Suprapubic skin (tissue), 4 donors: ENCODE measurements around the gene TTYH2. TPM values are rescaled to one million over a fixed set of nuclear protein-coding genes. Genes with fewer than 3 reads are reported as not detected.
"Not testable (repeated sequence)": the region's sequence is repeated elsewhere in the genome, so short reads cannot be mapped to it uniquely, and the experiment has no call there.

ENCODE experiments used
- DNase-seq, 2 donors: peaks; one replicate each; pipeline ENCODE4 v3.0.0-alpha.2; 2019; ENCODE audit warnings: low spot score in 2 of 2
- H3K27ac ChIP-seq: fragments of 200-600 bp; sonication (generic); one replicate; pipeline ENCODE4 v1.5.1; 2019
- H3K27me3 ChIP-seq: fragments of 200-600 bp; sonication (generic); one replicate; pipeline ENCODE4 v1.5.1; 2019
- H3K36me3 ChIP-seq: fragments of 200-600 bp; sonication (generic); one replicate; pipeline ENCODE4 v1.5.1; 2019
- H3K4me1 ChIP-seq: fragments of 200-600 bp; sonication (generic); one replicate; pipeline ENCODE4 v1.5.1; 2019
- H3K4me3 ChIP-seq: fragments of 200-600 bp; sonication (generic); one replicate; pipeline ENCODE4 v1.5.1; 2019; ENCODE audit warnings: mild to moderate bottlenecking
- H3K9me3 ChIP-seq: fragments of 200-600 bp; sonication (generic); one replicate; pipeline ENCODE4 v1.5.1; 2019
- CTCF ChIP-seq, 2 donors: fragments of 200-600 bp in 1 of 2; fragments of 450-650 bp in 1 of 2; sonication (generic) in 1 of 2; IDR thresholded peaks; one replicate each; pipeline ENCODE4 v1.5.1; 2016 to 2019; ENCODE audit warnings: antibody characterized with exemption in 2 of 2, mild to moderate bottlenecking in 1 of 2, moderate library complexity in 1 of 2
- EP300 ChIP-seq: sonication (generic); formaldehyde crosslinking; IDR thresholded peaks from one replicate; pipeline ENCODE4 v1.6.1; 2017; ENCODE audit warnings: antibody characterized with exemption
- POLR2A ChIP-seq, 2 donors: fragments of 450-650 bp; IDR thresholded peaks; one replicate each; pipeline ENCODE4 v1.6.1; 2017; ENCODE audit warnings: antibody characterized with exemption in 2 of 2, mild to moderate bottlenecking in 2 of 2, moderate library complexity in 2 of 2
- POLR2AphosphoS5 ChIP-seq, 3 donors: sonication (generic); formaldehyde crosslinking; IDR thresholded peaks; one replicate each; pipeline ENCODE4 v1.6.1; 2017; ENCODE audit warnings: antibody characterized with exemption in 3 of 3
- WGBS: methylation state at CpG from one replicate; pipeline ENCODE4 v1.1.5; 2018; 5-methylcytosine and 5-hydroxymethylcytosine counted together
- total RNA-seq, 4 donors: library from RNA; depleted of rRNA; stranded (reverse); fragments of >200 nt; gene quantifications; one replicate each; pipeline ENCODE4 v1.1.0, GENCODE V29; 2016

The TTYH2 gene
- total RNA-seq, 4 donors from 2014 or later = 5.7 to 12.0 (median 8.2) TPM

- 68% methylated on average over 19 of the region's 21 CpGs for WGBS
- Histone ChIP-seq H3K27me3 (no peaks in the 10 kb centered on the region), H3K4me3 (no peak overlapping the region), H3K27ac (no peak overlapping the region), H3K36me3 (peaks cover 4% of the 10 kb centered on the region), H3K4me1 (no peaks in the 10 kb centered on the region), H3K9me3 (no peaks in the 10 kb centered on the region)
- no peak for DNase-seq
- no peak for TF ChIP-seq CTCF (IDR thresholded peaks at IDR 0.05)
These were observed 46.5 kb downstream of the TTYH2 start for GRCh38 chr17:74259667-74260524.

DNA sequence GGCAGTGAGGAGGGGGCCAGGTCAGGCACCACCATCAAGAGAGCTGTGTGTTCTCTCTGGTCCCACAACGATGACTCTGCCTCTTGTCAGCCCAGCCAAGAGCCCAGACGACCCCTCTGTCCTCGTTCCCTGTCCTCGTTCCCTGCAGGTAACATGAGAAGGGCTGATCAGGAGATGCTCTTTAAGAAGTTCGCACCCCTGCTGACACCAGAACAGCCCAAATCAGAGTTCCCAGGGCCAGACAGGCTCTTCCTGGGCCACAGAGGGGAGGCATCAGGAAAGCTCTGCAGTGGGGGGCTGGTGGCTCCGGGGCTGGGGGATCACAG, 47.1 kb downstream of the TTYH2 start:
- H3K9me3 ChIP-seq = no peaks in the 10 kb centered on the region
- H3K27ac ChIP-seq = no peak overlapping the region
- H3K4me1 ChIP-seq = no peaks in the 10 kb centered on the region
- DNase-seq = no peak
- H3K4me3 ChIP-seq = no peak overlapping the region
- 80% methylated on average over 1 of the region's 6 CpGs for WGBS
- no peaks in the 10 kb centered on the region for H3K27me3 ChIP-seq
- H3K36me3 ChIP-seq = peaks cover 4% of the 10 kb centered on the region
- TF ChIP-seq POLR2A (IDR thresholded peaks at IDR 0.05) (no peak), POLR2AphosphoS5 (IDR thresholded peaks at IDR 0.05) (no peak)

- DNase-seq = no peak
These were observed 49.2 kb downstream of the TTYH2 start for GRCh38 chr17:74262601-74263000.

GRCh38 chr17:74267054-74267453, 53.7 kb downstream of the TTYH2 start:
- WGBS = 93% methylated on average over 4 of the region's 4 CpGs
- H3K27ac ChIP-seq = not testable (repeated sequence)

More at GRCh38 chr17:74262601-74263000, 49.2 kb downstream of the TTYH2 start:
- TF ChIP-seq POLR2AphosphoS5 (IDR thresholded peaks at IDR 0.05) (no peak), CTCF (IDR thresholded peaks at IDR 0.05) (no peak), EP300 (no peak), POLR2A (IDR thresholded peaks at IDR 0.05) (no peak)
- WGBS = 86% methylated on average over 5 of the region's 7 CpGs
- H3K9me3 ChIP-seq = no peaks in the 10 kb centered on the region
- H3K4me3 ChIP-seq = no peak overlapping the region
- H3K36me3 ChIP-seq = peaks cover 4% of the 10 kb centered on the region
- H3K27ac ChIP-seq = no peak overlapping the region
- no peaks in the 10 kb centered on the region for H3K4me1 ChIP-seq
- no peaks in the 10 kb centered on the region for H3K27me3 ChIP-seq

GRCh38 chr17:74267579-74267978, 54.2 kb downstream of the TTYH2 start:
- Histone ChIP-seq H3K36me3 (no peaks in the 10 kb centered on the region), H3K4me3 (no peak overlapping the region), H3K4me1 (peaks cover 2% of the 10 kb centered on the region), H3K9me3 (no peaks in the 10 kb centered on the region), H3K27me3 (peaks cover 3% of the 10 kb centered on the region), H3K27ac (no peak overlapping the region)
- TF ChIP-seq POLR2AphosphoS5 (IDR thresholded peaks at IDR 0.05) (no peak), POLR2A (IDR thresholded peaks at IDR 0.05) (no peak), CTCF (IDR thresholded peaks at IDR 0.05) (no peak), EP300 (no peak)
- no peak for DNase-seq
- WGBS = 94% methylated on average over 7 of the region's 7 CpGs

More at GRCh38 chr17:74267054-74267453, 53.7 kb downstream of the TTYH2 start:
- DNase-seq, H3K36me3 ChIP-seq, H3K9me3 ChIP-seq, H3K4me1 ChIP-seq, H3K4me3 ChIP-seq, H3K27me3 ChIP-seq: not testable (repeated sequence)

DNA sequence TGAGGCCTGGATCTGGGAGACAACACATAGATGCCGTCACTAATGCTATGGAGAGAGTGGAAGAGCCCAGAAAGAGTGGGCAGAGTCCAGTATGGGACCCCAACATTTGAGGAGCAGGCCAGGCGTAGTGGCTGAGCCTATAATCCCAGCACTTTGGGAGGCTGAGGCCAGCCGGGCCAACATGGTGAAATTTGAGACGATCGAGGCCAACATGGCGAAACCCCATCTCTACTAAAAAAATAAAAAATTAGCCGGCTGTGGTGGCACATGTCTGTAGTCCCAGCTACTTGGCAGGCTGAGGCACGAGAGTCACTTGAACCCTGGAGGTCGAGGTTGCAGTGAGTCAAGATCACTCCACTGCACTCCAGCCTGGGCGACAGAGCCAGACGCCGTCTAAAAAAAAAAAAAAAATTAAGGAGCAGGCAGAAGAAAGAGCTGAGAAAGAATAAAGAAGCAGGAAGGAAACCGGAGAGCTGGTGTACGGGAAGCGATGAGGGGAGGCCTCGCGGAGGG, 54.7 kb downstream of the TTYH2 start:
- Histone ChIP-seq H3K36me3 (no peaks in the 10 kb centered on the region), H3K9me3 (no peaks in the 10 kb centered on the region), H3K27ac (no peak overlapping the region), H3K4me3 (no peak overlapping the region), H3K27me3 (peaks cover 3% of the 10 kb centered on the region), H3K4me1 (peaks cover 2% of the 10 kb centered on the region)
- 78% methylated on average over 17 of the region's 17 CpGs for WGBS
- no peak for DNase-seq
- TF ChIP-seq POLR2AphosphoS5 (IDR thresholded peaks at IDR 0.05) = no peak
- no peak for TF ChIP-seq CTCF (IDR thresholded peaks at IDR 0.05)
- TF ChIP-seq POLR2A (IDR thresholded peaks at IDR 0.05) = no peak
- no peak for TF ChIP-seq EP300
